Gastroesophageal sphincter (tissue), 4 donors: ENCODE measurements around the gene XRCC1. TPM values are rescaled to one million over a fixed set of nuclear protein-coding genes. Genes with fewer than 3 reads are reported as not detected.
A peak's percentile ranks its signal among the peaks of the same experiment; 100 is the strongest.
"Not testable (repeated sequence)": the region's sequence is repeated elsewhere in the genome, so short reads cannot be mapped to it uniquely, and the experiment has no call there.

ENCODE experiments used
- ATAC-seq: fragments of 150-250 bp; one replicate; pipeline ENCODE4 v1.9.1; 2016; ENCODE audit warnings: mild to moderate bottlenecking, moderate library complexity
- H3K27ac ChIP-seq, 4 donors: fragments of 200-600 bp; sonication (generic) in 3 of 4; 1 replicate in 3 of 4; 2 replicates in 1 of 4; pipeline ENCODE4 v1.5.1; 2016 to 2019
- H3K27me3 ChIP-seq: fragments of 200-600 bp; sonication (generic); one replicate; pipeline ENCODE4 v1.5.1; 2019
- H3K36me3 ChIP-seq, 2 donors: fragments of 200-600 bp; sonication (generic); one replicate each; pipeline ENCODE4 v1.5.1; 2019; ENCODE audit warnings: control low read depth in 1 of 2
- H3K4me1 ChIP-seq, 3 donors: fragments of 200-600 bp; sonication (generic); 1 replicate in 2 of 3; 2 replicates in 1 of 3; pipeline ENCODE4 v1.5.1; 2016 to 2019; ENCODE audit warnings: control low read depth in 2 of 3
- H3K4me3 ChIP-seq, 2 donors: fragments of 200-600 bp; sonication (generic); one replicate each; pipeline ENCODE4 v1.5.1; 2019; ENCODE audit warnings: mild to moderate bottlenecking in 1 of 2, moderate library complexity in 1 of 2
- H3K9me3 ChIP-seq, 3 donors: fragments of 200-600 bp; sonication (generic); one replicate each; pipeline ENCODE4 v1.5.1; 2017 to 2019; ENCODE audit warnings: control low read depth in 2 of 3
- EP300 ChIP-seq: sonication (generic); formaldehyde crosslinking; IDR thresholded peaks from one replicate; pipeline ENCODE4 v1.6.1; 2017; ENCODE audit warnings: antibody characterized with exemption, mild to moderate bottlenecking
- POLR2A ChIP-seq, 2 donors: fragments of 450-650 bp; IDR thresholded peaks; one replicate each; pipeline ENCODE4 v1.6.1; 2017; ENCODE audit warnings: antibody characterized with exemption in 2 of 2, mild to moderate bottlenecking in 2 of 2, moderate library complexity in 1 of 2
- POLR2AphosphoS5 ChIP-seq: sonication (generic); formaldehyde crosslinking; IDR thresholded peaks from one replicate; pipeline ENCODE4 v1.6.1; 2017; ENCODE audit warnings: antibody characterized with exemption
- WGBS, 2 donors: methylation state at CpG; one replicate each; pipeline ENCODE4 v1.1.5; 2018; ENCODE audit warnings: low coverage in 1 of 2; 5-methylcytosine and 5-hydroxymethylcytosine counted together
- total RNA-seq, 4 donors: library from RNA; depleted of rRNA; stranded (reverse); fragments of >200 nt; gene quantifications; one replicate each; pipeline ENCODE4 v1.1.0, GENCODE V29; 2016
- TF ChIP-seq, protein P1 (sequence below), 4 experiments: fragments of 200-600 bp in 2 of 4; fragments of 450-650 bp in 2 of 4; sonication (generic) in 1 of 4; IDR thresholded peaks; one replicate each; pipeline ENCODE4 v1.5.1; 2017 to 2019; ENCODE audit warnings: antibody characterized with exemption in 4 of 4, mild to moderate bottlenecking in 2 of 4, moderate library complexity in 2 of 4

The XRCC1 gene
- total RNA-seq, 4 donors from 2014 or later, result 17.9 to 31.0 (median 22.6) TPM

DNA sequence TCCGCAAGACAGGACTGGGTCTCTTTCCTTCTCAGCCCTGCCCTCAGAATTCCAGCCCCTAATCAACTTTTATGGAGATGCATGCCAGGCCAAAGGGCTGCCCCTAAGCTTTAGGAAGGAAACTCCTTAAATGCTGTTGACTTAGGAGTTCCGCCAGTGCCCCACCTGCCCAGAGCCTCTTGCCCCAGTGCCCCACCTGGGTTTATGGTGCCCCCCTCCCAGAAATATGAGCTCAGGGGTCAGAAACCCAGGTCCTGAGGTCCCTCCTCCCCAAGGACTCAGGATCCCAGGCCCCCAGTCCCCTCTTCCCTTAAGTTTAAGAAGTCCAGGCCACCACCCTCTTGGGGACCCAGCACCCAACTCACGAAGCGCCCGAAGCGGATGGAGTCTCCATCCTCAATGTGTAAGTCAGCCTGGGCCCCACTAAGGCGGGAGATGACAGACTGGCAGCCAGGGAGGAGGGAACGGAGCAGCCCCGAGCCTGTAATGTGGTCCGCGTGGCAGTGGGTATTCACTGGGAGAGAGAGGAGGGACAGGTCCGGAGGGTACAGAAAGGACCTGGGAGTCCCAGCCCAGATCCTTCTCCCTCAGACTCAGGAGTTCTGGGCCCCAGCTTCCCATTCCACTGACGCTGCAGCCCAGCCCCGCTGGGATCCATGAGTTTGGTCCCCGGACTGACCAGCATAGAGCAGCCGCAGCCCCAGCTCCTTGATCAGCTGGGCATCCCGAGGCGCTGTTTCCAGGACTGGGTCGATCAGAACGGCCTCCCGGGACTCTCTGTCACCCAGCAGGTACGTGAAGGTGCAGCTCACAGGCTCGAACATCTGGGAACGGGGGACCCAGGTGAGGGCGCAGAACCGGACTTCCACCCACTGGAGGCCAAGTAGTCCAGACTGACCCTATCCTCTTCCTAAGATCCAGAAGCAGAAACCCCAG is 49.2 kb downstream of the XRCC1 start:
- peak overlapping the region; percentile 82 to 90 (median 89) for H3K27ac ChIP-seq
- H3K36me3 ChIP-seq, result peaks cover 0 to 4% of the 10 kb centered on the region in 2 donors
- WGBS, 2 donors, result 0 to 40% methylated on average over 1 to 8 of the region's 26 CpGs
- ATAC-seq, result peak; percentile 5
- H3K27me3 ChIP-seq, result no peaks in the 10 kb centered on the region
- TF ChIP-seq POLR2AphosphoS5 (no peak), POLR2A (IDR thresholded peaks at IDR 0.05) (no peak), EP300 (no peak)
- TF ChIP-seq, protein P1, sequence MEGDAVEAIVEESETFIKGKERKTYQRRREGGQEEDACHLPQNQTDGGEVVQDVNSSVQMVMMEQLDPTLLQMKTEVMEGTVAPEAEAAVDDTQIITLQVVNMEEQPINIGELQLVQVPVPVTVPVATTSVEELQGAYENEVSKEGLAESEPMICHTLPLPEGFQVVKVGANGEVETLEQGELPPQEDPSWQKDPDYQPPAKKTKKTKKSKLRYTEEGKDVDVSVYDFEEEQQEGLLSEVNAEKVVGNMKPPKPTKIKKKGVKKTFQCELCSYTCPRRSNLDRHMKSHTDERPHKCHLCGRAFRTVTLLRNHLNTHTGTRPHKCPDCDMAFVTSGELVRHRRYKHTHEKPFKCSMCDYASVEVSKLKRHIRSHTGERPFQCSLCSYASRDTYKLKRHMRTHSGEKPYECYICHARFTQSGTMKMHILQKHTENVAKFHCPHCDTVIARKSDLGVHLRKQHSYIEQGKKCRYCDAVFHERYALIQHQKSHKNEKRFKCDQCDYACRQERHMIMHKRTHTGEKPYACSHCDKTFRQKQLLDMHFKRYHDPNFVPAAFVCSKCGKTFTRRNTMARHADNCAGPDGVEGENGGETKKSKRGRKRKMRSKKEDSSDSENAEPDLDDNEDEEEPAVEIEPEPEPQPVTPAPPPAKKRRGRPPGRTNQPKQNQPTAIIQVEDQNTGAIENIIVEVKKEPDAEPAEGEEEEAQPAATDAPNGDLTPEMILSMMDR (IDR thresholded peaks at IDR 0.05), result no peak
- H3K4me1 ChIP-seq, result peaks cover 0 to 48% (median 11%) of the 10 kb centered on the region in 3 donors
- peak overlapping the region; percentile 79 to 91 for H3K4me3 ChIP-seq
- H3K9me3 ChIP-seq, result no peaks in the 10 kb centered on the region

DNA sequence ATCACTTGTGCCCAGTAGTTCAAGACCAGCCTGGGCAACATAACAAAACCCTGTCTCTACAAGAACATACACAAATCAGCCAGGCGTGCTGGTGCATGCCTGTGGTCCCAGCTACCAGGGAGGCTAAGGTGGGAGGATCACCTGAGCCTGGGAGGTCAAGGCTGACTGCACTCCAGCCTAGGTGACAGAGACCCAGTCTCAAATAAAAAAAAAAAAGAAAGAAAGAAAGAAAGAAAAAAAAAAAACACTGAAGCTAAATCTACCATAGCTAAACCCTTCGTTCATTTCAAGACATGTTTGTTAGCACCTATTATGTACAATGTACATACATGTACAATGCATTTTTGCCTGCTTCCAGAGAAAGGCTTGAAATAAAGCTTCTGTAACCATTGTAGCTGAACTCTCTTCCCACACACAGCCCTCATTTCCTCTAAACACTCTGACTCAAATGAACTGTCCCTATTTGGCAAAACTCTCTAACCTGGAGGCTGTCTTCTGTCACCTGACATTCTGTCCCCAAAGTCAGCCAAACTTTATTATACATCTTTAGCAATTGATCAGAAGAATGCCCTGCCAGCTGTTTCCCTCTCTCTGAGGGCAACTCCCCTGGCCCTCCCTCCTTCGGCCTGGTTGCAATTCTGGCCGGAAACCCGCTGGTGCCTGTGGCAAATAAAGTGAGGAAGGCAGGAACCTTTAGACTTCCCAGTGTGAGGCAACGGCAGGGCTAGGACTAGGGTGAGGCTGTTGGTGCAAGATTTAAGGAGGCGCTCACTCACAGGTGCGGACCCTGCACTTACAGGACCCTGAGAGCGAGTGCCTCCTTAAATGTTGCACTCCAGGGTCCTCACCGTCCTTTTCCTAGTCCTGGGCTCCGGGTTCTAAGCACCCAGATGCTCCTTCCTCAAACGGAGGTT is 50.1 kb downstream of the XRCC1 start:
- peak overlapping the region; percentile 79 to 91 for H3K4me3 ChIP-seq
- 0 to 27% methylated on average over 1 to 2 of the region's 12 CpGs for WGBS, 2 donors
- TF ChIP-seq POLR2A (IDR thresholded peaks at IDR 0.05) (no peak), POLR2AphosphoS5 (peak; percentile 43)
- ATAC-seq, result peak; percentile 54
- H3K36me3 ChIP-seq, result peaks cover 0 to 6% of the 10 kb centered on the region in 2 donors
- H3K27ac ChIP-seq, result peak overlapping the region; percentile 1 to 90 (median 89)
- peaks cover 0 to 48% (median 11%) of the 10 kb centered on the region in 3 donors for H3K4me1 ChIP-seq
- no peaks in the 10 kb centered on the region for H3K27me3 ChIP-seq
- no peaks in the 10 kb centered on the region for H3K9me3 ChIP-seq

DNA sequence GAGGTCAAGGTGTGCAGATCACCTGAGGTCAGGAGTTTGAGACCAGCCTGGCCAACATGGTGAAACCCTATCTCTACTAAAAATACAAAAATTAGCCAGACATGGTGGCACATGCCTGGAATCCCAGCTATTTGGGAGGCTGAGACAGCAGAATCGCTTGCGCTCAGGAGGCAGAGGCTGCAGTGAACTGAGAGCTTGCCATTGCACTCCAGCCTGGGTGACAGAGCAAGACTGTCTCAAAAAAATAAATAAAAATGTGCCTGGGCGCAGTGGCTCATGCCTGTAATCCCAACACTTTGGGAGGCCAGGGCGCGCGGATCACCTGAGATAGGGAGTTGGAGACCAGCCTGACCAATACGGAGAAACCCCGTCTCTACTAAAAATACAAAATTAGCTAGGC is 51.6 kb downstream of the XRCC1 start:
- not testable (repeated sequence) for H3K36me3 ChIP-seq, H3K27ac ChIP-seq, ATAC-seq, H3K4me3 ChIP-seq, H3K27me3 ChIP-seq, H3K9me3 ChIP-seq
- 96 to 100% methylated on average over 4 to 6 of the region's 8 CpGs for WGBS, 2 donors
- peaks cover 0 to 57% (median 11%) of the 10 kb centered on the region in 3 donors for H3K4me1 ChIP-seq

DNA sequence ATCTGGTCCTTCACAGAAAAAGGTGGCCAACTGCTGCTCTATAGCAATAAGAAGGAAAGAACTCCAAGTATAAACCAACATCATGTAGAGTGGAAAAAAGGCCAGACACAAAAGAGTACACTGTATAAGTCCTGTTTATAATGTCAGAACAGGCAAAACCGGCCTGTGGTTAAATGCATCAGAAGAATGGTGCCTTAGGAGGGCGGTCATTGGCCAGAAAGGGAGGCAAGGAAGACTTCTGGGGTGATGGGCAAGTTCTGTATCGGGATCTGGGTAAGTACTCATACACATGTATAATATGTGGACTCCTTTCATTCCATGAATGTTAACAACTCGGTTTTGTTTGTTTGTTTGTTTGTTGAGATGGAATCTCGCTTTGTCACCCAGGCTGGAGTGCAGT is 52.4 kb downstream of the XRCC1 start:
- Histone ChIP-seq H3K4me1 (peaks cover 0 to 53% (median 11%) of the 10 kb centered on the region in 3 donors), H3K4me3 (no peak overlapping the region), H3K27ac (no peak overlapping the region), H3K36me3 (peaks cover 0 to 6% of the 10 kb centered on the region in 2 donors), H3K9me3 (no peaks in the 10 kb centered on the region), H3K27me3 (no peaks in the 10 kb centered on the region)
- 73 to 81% methylated on average over 5 of the region's 5 CpGs for WGBS, 2 donors
- no peak for TF ChIP-seq EP300
- TF ChIP-seq POLR2A (IDR thresholded peaks at IDR 0.05), result no peak
- TF ChIP-seq, protein P1 (IDR thresholded peaks at IDR 0.05), result no peak
- no peak for TF ChIP-seq POLR2AphosphoS5
- ATAC-seq, result no peak

DNA sequence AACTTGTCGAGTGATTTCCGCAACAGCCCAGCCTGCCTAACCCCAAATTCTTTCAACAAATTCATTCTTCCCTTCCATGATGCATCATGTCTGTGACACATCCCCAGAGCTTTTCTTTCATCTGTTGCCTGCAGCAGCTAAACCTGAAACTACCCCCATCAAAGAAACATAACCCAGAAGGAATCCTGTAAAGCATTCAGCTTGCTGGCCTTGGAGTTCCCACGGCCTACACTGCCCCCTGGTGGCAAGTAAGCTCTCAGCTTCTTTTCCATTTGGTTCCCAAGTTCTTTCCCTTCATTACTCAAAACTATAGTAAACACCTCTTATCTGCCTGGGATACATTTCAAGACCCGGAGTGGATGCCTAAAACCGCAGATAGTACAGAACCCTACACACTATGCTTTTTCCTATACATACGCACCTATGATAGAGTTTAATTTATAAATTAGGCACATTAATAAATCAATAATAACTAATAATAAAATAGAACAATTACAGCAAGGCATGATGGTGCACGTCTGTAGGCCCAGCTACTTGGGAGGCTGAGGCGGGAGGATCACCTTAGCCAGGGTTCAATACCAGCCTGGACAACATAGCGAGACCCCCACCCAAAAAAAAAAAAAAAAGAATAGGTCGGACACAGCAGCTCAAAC is 55.8 kb downstream of the XRCC1 start:
- peaks cover 0 to 6% of the 10 kb centered on the region in 2 donors for H3K36me3 ChIP-seq
- no peak overlapping the region for H3K27ac ChIP-seq
- H3K27me3 ChIP-seq, result no peaks in the 10 kb centered on the region
- no peak overlapping the region for H3K4me3 ChIP-seq
- 40 to 61% methylated on average over 7 to 9 of the region's 10 CpGs for WGBS, 2 donors
- TF ChIP-seq, protein P1 (IDR thresholded peaks at IDR 0.05), result peak; percentile 87 to 91 (median 88)
- TF ChIP-seq EP300 (no peak), POLR2A (IDR thresholded peaks at IDR 0.05) (no peak), POLR2AphosphoS5 (peak; percentile 12)
- ATAC-seq, result peak; percentile 66
- H3K4me1 ChIP-seq, result peaks cover 0 to 25% (median 0%) of the 10 kb centered on the region in 3 donors
- no peaks in the 10 kb centered on the region for H3K9me3 ChIP-seq
